NCI-H2196 (cell line): ENCODE data around the gene FOXP1.
A peak's percentile ranks its signal among the peaks of the same experiment; 100 is the strongest.

Experiments
- DNase-seq: peaks from one replicate; lab custom pipeline; 2025; ENCODE audit not compliant: unreplicated experiment; lab: John Stamatoyannopoulos, UW

The FOXP1 gene

DNA sequence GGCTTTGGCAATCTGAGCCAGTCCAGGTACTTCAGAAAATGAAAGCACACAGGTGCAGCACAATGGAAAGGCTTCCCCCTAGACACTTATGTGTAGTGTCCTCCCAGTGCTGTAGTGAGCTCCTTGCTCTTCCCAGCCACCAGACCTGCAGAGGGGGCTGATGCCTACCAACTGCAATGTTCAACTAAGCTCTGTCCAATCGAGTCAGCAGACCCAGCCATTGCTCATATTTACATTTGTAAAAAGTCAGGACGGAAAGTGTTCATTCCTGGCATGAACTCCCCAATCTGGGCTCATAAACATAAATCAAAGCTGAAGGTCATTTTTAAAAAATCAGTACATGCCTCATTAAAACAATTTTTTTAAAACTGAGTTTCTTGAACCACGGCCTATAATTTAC is 73.0 kb downstream of the FOXP1 start:
- DNase-seq: peak; percentile 4

- DNase-seq: no peak
These were observed 74.5 kb downstream of the FOXP1 start for GRCh38 chr3:71509066-71509465.

- DNase-seq: no peak
These were observed 77.7 kb downstream of the FOXP1 start for GRCh38 chr3:71505767-71506350.

DNA sequence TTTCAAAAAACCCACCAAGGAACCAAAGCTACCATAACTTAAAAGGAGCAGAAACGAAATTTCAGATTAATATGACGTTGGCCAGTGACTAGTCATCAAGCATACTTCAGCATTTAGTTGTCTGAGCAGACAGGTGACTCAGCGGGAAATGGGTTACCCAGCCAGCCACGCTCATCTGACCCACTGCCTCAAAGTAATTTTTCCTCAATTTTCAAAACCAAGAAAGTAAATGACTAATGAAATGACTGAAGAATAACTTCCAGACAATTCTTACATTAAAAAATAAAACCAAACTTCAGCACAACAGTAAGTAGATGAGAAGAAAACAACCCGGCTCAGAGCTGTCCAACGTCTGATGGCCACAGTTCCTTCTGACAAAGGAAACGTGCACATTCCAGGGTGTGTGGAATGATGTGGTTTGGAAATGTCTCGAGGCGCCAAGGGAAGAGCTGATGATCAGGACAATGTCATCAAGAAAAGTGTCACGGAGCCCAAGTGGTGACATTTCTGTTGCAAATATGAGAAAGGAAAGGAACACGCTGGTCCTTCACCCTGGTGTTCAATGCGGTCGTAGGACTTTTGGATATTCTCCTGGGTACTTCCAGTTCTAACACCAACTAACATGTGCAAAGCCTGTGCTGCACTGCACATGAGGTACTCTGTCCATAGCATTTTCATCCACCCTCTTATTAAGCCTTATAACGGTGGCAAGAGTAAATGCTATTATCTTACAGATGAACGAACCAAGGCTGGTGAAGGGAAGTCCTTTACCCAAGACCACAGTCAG is 79.1 kb downstream of the FOXP1 start:
- DNase-seq: no peak

DNA sequence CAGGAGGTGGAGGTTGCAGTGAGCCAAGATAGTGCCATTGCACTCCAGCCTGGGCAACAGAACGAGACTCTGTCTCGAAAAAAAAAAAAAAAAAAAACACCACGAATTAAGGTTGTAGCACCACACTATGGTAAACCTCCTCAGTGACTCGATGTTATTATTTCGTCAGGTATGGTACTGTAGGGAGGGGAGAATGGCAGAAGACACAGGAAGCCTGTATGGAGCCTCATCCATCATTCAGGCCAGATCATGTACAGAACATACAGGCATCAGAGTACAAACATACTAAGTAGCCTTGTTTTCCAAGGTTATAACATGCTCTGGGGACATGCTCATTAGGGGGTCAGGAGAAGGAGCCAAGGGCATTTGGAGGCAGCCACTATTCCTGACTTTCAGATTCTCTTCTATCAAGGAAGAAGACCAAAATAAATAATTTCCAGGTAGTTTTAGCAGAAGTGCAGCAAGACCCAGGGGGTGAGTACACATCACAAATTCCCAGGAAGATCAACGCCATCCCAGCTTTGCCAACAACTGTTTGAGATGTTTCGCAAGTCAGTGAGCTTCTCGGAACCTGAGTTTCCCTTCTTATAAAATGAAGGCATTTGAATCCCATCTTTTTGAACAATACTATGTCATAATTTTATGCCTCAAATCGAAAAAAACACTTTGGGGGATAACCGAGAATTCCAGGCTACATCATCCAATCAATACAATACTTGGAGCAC is 79.8 kb downstream of the FOXP1 start:
- DNase-seq: no peak

GRCh38 chr3:71502066-71502625 is 81.4 kb downstream of the FOXP1 start:
- no peak for DNase-seq

GRCh38 chr3:71500696-71501095 is 82.8 kb downstream of the FOXP1 start:
- DNase-seq: no peak

DNA sequence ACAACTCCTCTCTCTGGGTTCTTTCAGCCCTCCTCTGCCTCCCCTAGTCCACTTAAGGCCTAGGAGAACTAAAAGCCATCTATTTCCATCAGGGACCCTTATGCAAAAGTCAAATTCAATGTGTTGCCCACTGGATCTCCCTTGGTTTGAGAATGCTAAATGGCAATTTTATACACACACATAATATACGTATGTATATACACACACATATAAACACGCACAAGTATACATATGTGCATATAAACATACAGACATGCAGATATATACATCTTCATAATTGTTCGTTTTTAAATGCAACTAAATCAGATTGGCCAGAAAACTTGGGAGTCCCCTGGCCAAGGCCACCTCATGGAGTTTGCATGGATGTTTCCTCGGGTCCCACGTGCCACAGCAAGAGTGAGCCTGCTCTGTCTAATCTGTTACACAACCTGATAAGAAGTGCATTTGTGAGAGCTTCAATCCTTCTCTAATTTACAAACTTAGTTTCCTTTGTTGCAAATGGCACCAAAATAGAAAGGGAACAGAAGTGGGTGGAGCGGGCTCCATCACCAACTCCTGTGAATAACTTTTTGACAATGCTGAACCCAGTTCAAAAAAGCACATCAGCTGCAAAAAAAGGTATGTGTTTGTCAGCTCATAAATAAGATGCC is 84.2 kb downstream of the FOXP1 start:
- no peak for DNase-seq

DNA sequence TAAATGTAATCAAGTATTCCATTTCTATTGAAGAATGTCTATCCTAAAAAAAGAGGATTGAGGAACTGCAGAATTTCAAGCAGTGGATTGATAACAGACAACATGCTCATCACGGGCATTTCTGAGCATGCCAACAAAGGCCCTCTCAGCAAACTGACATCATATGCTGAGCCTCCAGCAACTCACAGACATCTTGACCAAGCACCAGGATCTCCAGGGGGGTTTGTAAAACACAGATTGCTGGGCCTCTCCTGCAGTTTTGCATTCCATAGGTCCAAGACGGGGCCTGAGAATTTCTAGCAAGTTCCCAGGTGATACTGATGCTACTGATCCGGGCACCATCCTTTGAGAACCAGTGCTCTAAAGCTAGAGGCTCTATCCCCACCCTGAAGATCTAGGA is 85.0 kb downstream of the FOXP1 start:
- DNase-seq: no peak

DNA sequence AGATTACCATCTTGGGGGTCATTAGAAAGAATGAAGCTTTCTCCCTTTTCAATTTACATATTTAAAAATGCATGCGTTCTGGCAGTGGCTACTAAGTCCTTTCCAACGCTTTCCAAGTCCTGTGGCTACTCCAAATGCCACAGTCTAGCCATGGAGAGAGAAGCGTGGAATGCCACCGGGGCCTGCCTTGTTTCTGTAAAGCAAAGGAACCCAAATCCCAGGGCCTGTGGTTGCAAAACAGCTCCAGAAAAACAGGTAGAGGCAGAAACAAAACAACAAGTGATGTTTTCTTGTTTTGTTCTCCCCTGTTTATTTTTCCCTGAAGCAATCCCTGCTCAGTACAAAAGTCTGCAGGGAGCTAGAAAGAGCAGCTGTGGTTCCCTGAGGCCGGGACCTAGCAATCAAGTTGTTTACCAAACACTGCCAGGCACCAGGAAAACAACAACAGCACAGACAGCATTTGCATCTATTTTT is 85.5 kb downstream of the FOXP1 start:
- DNase-seq: no peak

DNA sequence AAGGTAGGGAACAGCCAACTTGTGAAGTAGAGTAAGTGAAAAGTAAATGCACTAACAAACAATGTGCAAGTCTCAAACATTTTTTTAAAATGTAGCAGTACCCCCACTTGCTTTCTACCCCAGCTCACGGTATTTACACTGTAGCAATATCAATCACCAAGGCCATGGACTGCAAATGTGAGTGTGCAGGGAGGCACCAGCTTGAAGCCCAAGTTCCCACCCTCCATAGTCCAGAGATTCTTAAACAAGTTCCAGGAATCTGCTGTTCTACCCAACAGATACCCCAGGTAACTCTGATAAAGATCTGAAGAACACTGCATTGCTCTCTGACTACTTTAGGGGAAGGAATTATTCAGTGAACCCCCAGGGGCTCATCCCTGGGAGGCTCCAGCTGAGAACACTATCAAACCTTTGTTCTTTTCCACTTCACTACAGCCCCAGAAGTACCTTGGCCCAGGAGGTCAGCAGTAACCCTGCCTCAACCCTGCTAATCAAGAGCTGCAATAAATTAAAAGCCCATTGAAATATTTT is 86.1 kb downstream of the FOXP1 start:
- no peak for DNase-seq

GRCh38 chr3:71495708-71496472 is 87.6 kb downstream of the FOXP1 start:
- DNase-seq: no peak

DNA sequence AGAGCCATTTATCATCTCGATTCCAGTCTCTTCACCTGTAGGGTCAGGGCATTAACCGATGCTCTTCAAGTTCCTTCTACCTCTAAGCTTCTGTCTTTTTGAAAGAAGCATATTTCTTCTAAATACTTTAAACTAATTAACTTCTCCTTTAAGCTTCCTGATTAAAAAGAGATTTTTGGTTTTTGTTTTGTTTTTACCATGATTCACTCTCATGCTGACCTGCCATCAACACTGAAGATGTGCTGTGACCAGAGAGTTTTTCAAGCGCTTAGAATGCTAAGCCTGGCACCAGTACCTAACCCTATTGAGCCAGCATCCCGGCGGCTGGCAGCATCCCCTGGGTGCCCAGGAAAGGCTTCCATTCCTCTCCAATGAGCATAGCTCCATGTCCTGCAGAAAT is 89.3 kb downstream of the FOXP1 start:
- DNase-seq: no peak

GRCh38 chr3:71492974-71493771 is 90.4 kb downstream of the FOXP1 start:
- DNase-seq: no peak

DNA sequence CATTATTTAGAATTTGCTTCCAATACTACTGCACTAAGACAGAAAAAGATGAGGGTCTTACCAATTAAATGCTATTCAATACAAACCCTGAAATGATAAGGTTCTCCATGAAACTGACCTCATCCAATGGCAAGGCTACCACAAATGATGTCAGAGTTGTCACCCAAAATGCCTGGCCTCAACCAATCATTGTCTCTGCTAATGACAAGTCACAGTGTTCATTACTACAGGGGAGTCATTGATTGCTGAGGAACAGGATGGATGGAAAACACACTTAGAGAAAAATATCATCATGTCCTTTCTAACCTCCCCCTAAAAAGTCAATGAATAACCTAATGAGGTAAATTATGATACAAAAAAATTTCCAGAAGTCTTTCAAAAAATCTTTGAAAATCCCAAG is 91.0 kb downstream of the FOXP1 start:
- DNase-seq: no peak

DNA sequence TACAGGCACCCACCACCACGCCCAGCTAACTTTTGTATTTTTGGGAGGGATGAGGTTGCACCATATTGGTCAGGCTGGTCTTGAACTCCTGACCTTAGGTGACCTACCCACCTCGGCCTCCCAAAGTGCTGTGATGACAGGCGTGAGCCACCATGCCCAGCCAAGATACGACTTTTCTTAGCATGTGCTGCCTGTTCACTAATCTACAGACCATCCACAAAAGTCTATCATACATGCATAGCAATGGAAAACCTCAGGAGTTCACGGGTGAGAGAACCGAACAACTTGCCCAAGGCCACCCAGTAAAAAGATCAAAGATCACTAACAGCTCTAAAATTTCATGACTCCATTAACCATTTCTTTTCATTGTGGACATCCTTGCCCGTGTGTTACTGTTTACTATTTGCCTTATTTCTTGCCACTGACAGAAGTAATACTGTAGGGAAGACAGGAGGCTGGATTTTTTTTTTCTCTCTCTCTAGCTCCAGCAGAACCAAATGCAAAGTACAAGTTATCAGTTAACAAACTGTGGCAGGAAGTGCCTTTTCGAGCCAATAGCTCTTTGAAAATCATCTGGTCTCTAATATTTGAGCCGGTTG is 92.3 kb downstream of the FOXP1 start:
- no peak for DNase-seq

DNA sequence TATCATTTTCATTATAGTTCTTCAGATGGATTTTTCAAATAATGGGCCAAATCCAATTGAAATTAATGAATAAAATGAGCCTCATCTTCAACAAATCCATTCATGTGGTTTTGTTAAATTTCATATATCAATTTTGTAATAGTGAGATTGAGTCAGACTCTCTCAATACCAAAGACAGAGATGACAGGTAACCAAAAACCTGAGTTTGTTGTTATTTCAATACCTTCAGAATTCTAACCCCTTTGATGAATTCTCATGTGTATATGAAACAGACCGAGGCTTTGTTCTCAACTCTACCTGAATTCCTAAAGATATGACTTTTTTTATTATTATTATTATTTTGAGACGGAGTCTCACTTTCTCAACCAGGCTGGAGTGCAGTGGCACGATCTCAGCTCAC is 92.8 kb downstream of the FOXP1 start:
- no peak for DNase-seq

- no peak for DNase-seq
These were observed 94.2 kb downstream of the FOXP1 start for GRCh38 chr3:71489315-71489761.

GRCh38 chr3:71488882-71489281 is 94.6 kb downstream of the FOXP1 start:
- DNase-seq: no peak
